OCI-M2 (cell line): ENCODE results near the gene BACE2.
"Not testable (repeated sequence)": the region's sequence is repeated elsewhere in the genome, so short reads cannot be mapped to it uniquely, and the experiment has no call there.

Experiments
- DNase-seq: peaks from one replicate; lab custom pipeline; 2025; ENCODE audit not compliant: unreplicated experiment; lab: John Stamatoyannopoulos, UW

BACE2 gene

GRCh38 chr21:41182547-41182946 lies 14.6 kb downstream of the BACE2 start:
- DNase-seq, result no peak

- no peak for DNase-seq
Observed at GRCh38 chr21:41183575-41183974, 15.6 kb downstream of the BACE2 start.

- no peak for DNase-seq
Observed at GRCh38 chr21:41185802-41186201, 17.8 kb downstream of the BACE2 start.

GRCh38 chr21:41186755-41187536 lies 19.0 kb downstream of the BACE2 start:
- DNase-seq, result no peak

- DNase-seq, result no peak
Observed at GRCh38 chr21:41187537-41188025, 19.6 kb downstream of the BACE2 start.

- DNase-seq, result no peak
Observed at GRCh38 chr21:41188486-41189149, 20.7 kb downstream of the BACE2 start.

- no peak for DNase-seq
Observed at GRCh38 chr21:41189150-41189745, 21.3 kb downstream of the BACE2 start.

- DNase-seq, result not testable (repeated sequence)
Observed at GRCh38 chr21:41192552-41192951, 24.6 kb downstream of the BACE2 start.

GRCh38 chr21:41195311-41195710 lies 27.4 kb downstream of the BACE2 start:
- no peak for DNase-seq

GRCh38 chr21:41196993-41197392 lies 29.0 kb downstream of the BACE2 start:
- DNase-seq, result no peak

GRCh38 chr21:41197582-41197981 lies 29.6 kb downstream of the BACE2 start:
- DNase-seq, result no peak

GRCh38 chr21:41198647-41199046 lies 30.7 kb downstream of the BACE2 start:
- DNase-seq, result not testable (repeated sequence)

- no peak for DNase-seq
Observed at GRCh38 chr21:41199123-41199522, 31.2 kb downstream of the BACE2 start.

GRCh38 chr21:41199588-41199987 lies 31.6 kb downstream of the BACE2 start:
- no peak for DNase-seq

GRCh38 chr21:41201385-41201784 lies 33.4 kb downstream of the BACE2 start:
- no peak for DNase-seq

GRCh38 chr21:41204736-41205135 lies 36.8 kb downstream of the BACE2 start:
- no peak for DNase-seq

- DNase-seq, result no peak
Observed at GRCh38 chr21:41207401-41208375, 39.7 kb downstream of the BACE2 start.

GRCh38 chr21:41208376-41208763 lies 40.4 kb downstream of the BACE2 start:
- DNase-seq, result no peak

- DNase-seq, result no peak
Observed at GRCh38 chr21:41209016-41209619, 41.2 kb downstream of the BACE2 start.

GRCh38 chr21:41210426-41211059 lies 42.6 kb downstream of the BACE2 start:
- DNase-seq, result no peak
